K562 (cell line): ENCODE measurements around the gene RAB12. TPM values are rescaled to one million over a fixed set of nuclear protein-coding genes. Genes with fewer than 3 reads are reported as not detected.

Source experiments
- ATAC-seq: fragments of 200-7000 bp; cut with Tn5 transposase; 3 replicates; pipeline ENCODE4 v1.9.1; 2020; ENCODE audit warnings: moderate library complexity
- BruUV-seq: library from RNA; stranded (reverse); fragments of 400-500 nt; replicated peaks from 2 replicates; lab custom pipeline; 2021; lab: Mats Ljungman, UMichigan
- CTCF ChIA-PET: fragments of 300-600 bp; formaldehyde crosslinking; extraction: SDS; loops from one replicate; lab custom pipeline; 2021; ENCODE audit warnings: low intra/inter-chr PET ratio; lab: Yijun Ruan, JAX
- POLR2A ChIA-PET: fragments of 300-600, 350-650 bp; sonication (Branson Sonifier 250); formaldehyde crosslinking; extraction: SDS; loops from one replicate; lab custom pipeline; 2021; ENCODE audit warnings: antibody characterized with exemption, inconsistent platforms; lab: Yijun Ruan, JAX
- DNase-seq, 4 experiments: peaks; one replicate each; pipeline versions ENCODE4 v3.0.0 to v3.0.0-alpha.2; 2011 to 2018; ENCODE audit warnings: low spot score in 3 of 4, mixed read lengths in 3 of 4; ENCODE audit errors: extremely low read depth in 1 of 4
- FAIRE-seq: peaks from 2 replicates; lab custom pipeline; 2011; peaks lifted over from hg19 to GRCh38; lab: Jason Lieb, UNC
- H2AFZ ChIP-seq: 2 replicates; pipeline ENCODE4 v1.6.0; 2011; ENCODE audit warnings: low read depth, low read length, control low read depth, inconsistent platforms
- H3K27ac ChIP-seq: fragments of 200-600 bp; 3 replicates; pipeline ENCODE4 v1.8.0; 2011; ENCODE audit warnings: low read depth, mild to moderate bottlenecking, control low read depth, inconsistent platforms, low read length, moderate library complexity, mixed read lengths; ENCODE audit errors: extremely low read depth
- H3K27me3 ChIP-seq, 2 experiments: fragments of 300-600 bp in 1 of 2; 2 replicates in 1 of 2; 3 replicates in 1 of 2; pipeline versions ENCODE4 v1.6.0 to v1.8.0; 2011; ENCODE audit warnings: inconsistent platforms in 2 of 2, low read length in 2 of 2, mild to moderate bottlenecking in 1 of 2, mixed read lengths in 1 of 2, moderate library complexity in 1 of 2; ENCODE audit not compliant: control insufficient read depth in 2 of 2, insufficient read depth in 2 of 2
- H3K36me3 ChIP-seq: fragments of 300-600 bp; 3 replicates; pipeline ENCODE4 v1.8.0; 2011; ENCODE audit warnings: mild to moderate bottlenecking, low read length, inconsistent platforms; ENCODE audit not compliant: control insufficient read depth, insufficient read depth
- H3K4me1 ChIP-seq, 2 experiments: fragments of 200-600 bp in 1 of 2; replicated peaks in 1 of 2; 2 replicates in 1 of 2; 3 replicates in 1 of 2; pipeline versions ENCODE4 v1.5.1 to v1.8.0; 2011; ENCODE audit warnings: inconsistent platforms in 2 of 2, low read length in 2 of 2, mild to moderate bottlenecking in 1 of 2, mixed read lengths in 1 of 2, moderate library complexity in 1 of 2; ENCODE audit not compliant: control insufficient read depth in 2 of 2, insufficient read depth in 2 of 2
- H3K4me2 ChIP-seq: 2 replicates; pipeline ENCODE4 v1.6.1; 2011; ENCODE audit warnings: low read length, control low read depth, inconsistent platforms, mixed read lengths; ENCODE audit not compliant: insufficient read depth
- H3K4me3 ChIP-seq: fragments of 200-600 bp; sonication (generic), shearing (Covaris generic); 2 replicates; pipeline ENCODE4 v1.5.1; 2016; ENCODE audit warnings: control low read depth, inconsistent platforms
- H3K79me2 ChIP-seq: fragments of 200-600 bp; 3 replicates; pipeline ENCODE4 v1.8.0; 2011; ENCODE audit warnings: low read length, inconsistent platforms; ENCODE audit not compliant: control insufficient read depth, insufficient read depth
- H3K9ac ChIP-seq, 2 experiments: 2 replicates each; pipeline versions ENCODE4 v1.6.0 to v1.6.1; 2011; ENCODE audit warnings: low read depth in 2 of 2, low read length in 2 of 2, control low read depth in 1 of 2, inconsistent platforms in 1 of 2, mild to moderate bottlenecking in 1 of 2, mixed read lengths in 1 of 2; ENCODE audit not compliant: insufficient read depth in 1 of 2
- H3K9me1 ChIP-seq: one replicate; pipeline ENCODE4 v1.6.0; 2011; ENCODE audit warnings: inconsistent platforms, mild to moderate bottlenecking, low read length, moderate library complexity; ENCODE audit not compliant: control insufficient read depth, insufficient read depth
- H3K9me3 ChIP-seq: replicated peaks from 2 replicates; pipeline ENCODE4 v1.5.1; 2011; ENCODE audit warnings: low read depth, low read length, inconsistent platforms; ENCODE audit not compliant: control insufficient read depth, insufficient read depth
- H4K20me1 ChIP-seq: replicated peaks from 2 replicates; pipeline ENCODE4 v1.6.1; 2011; ENCODE audit warnings: low read length, inconsistent platforms, mixed read lengths; ENCODE audit not compliant: control insufficient read depth, insufficient read depth
- GATAD2A ChIP-seq: fragments of 450-650 bp; IDR thresholded peaks from 2 replicates; pipeline ENCODE4 v1.6.1; 2017
- NFE2L1 ChIP-seq: fragments of 450-650 bp; IDR thresholded peaks from 2 replicates; pipeline ENCODE4 v1.6.1; 2016; ENCODE audit warnings: missing genetic modification characterization, low read depth, mild to moderate bottlenecking, missing compliant biosample characterization, moderate library complexity, borderline replicate concordance
- RB1 ChIP-seq: fragments of 450-650 bp; IDR thresholded peaks from 2 replicates; pipeline ENCODE4 v1.6.1; 2017; ENCODE audit warnings: low read depth, mild to moderate bottlenecking
- WGBS: fragments of 100-300 bp; shearing (Covaris generic); methylation state at CpG from one replicate; pipeline ENCODE4 v1.1.6; 2016; ENCODE audit warnings: low coverage, mixed read lengths; ENCODE audit not compliant: insufficient coverage; ENCODE audit errors: missing lambda C conversion rate; 5-methylcytosine and 5-hydroxymethylcytosine counted together
- in situ Hi-C: fragments of 300-500 bp; cut with MboI; formaldehyde crosslinking; loops from 4 replicates; pipeline ENCODE4 v1.15.0; 2018; ENCODE audit warnings: inconsistent platforms, mixed read lengths
- intact Hi-C: fragments of 100-400 bp; cut with micrococcal nuclease; formaldehyde crosslinking; loops from 2 replicates; pipeline ENCODE4 v1.14.2; 2022
- polyA plus RNA-seq, 8 experiments: library from polyadenylated mRNA; depleted of rRNA in 4 of 8; stranded (reverse) in 5 of 8; unstranded in 3 of 8; fragments of >200 nt; fragmentation: Nextera tagmentation in 2 of 8; fragmentation: Illumina TruSeq in 1 of 8; extraction: Ambion mirVana in 2 of 8; extraction: Trizol in 1 of 8; gene quantifications; 2 replicates each; pipeline versions ENCODE4 v1.2.1 to v1.2.3, GENCODE V29; 2011 to 2014; ENCODE audit warnings: inconsistent platforms in 1 of 8, missing spikeins in 1 of 8
- total RNA-seq, 7 experiments: library from RNA; depleted of rRNA in 6 of 7; stranded (reverse); fragments of >200 nt in 6 of 7; fragmentation: Illumina TruSeq in 2 of 7; extraction: Trizol in 2 of 7; gene quantifications; 2 replicates each; pipeline versions ENCODE4 v1.2.1 to v1.2.3, GENCODE V29; 2011 to 2021; ENCODE audit warnings: low replicate concordance in 1 of 7
- TF ChIP-seq, protein P1 (sequence below): sonication (generic); formaldehyde crosslinking; IDR thresholded peaks from 2 replicates; pipeline ENCODE4 v1.8.1; 2023; ENCODE audit warnings: mild to moderate bottlenecking, missing genetic modification reagents, moderate library complexity
- TF ChIP-seq, protein P2 (sequence below): sonication (generic); formaldehyde crosslinking; IDR thresholded peaks from 2 replicates; pipeline ENCODE4 v1.8.0; 2022; ENCODE audit warnings: missing genetic modification reagents, mild to moderate bottlenecking, borderline replicate concordance

RAB12 gene
- total and polyA plus RNA-seq, 9 of the 15 experiments (the other 6 are each of a cell fraction or from before 2014, with no cell fraction given), result 0.48 to 21.6 (median 18.8) TPM

DNA sequence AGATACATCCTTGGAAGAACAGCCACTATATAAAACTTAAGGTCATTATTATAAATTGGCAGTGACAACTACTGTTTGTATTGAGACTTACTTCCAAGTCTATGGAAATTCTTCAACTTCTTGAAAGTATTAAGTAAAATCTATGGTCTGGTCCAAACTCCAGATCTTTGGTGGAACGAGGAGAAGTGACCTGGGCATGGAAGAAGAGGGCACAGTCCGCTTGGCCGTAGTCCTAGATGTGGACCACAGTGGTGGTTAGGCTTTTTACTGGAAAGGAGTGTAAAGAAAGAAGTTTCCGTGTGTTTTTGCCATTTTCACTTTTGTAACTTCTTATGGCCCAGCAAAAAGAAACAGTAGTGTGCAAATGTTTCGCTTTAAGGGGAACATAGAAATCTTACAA, 9.8 kb downstream of the RAB12 start:
- no peaks in the 10 kb centered on the region for H4K20me1 ChIP-seq
- H3K9me3 ChIP-seq, result no peaks in the 10 kb centered on the region
- ChIA-PET CTCF (no interaction called here), POLR2A (interaction anchor here (0.7 kb wide), 1 partner anchor 1072 kb away, joined by 3 read pairs; no protein-coding TSS in a partner anchor)
- H3K4me1 ChIP-seq, result peaks cover 5 to 12% of the 10 kb centered on the region in 2 experiments
- TF ChIP-seq GATAD2A (no peak), NFE2L1 (no peak), RB1 (no peak)
- TF ChIP-seq, protein P1, sequence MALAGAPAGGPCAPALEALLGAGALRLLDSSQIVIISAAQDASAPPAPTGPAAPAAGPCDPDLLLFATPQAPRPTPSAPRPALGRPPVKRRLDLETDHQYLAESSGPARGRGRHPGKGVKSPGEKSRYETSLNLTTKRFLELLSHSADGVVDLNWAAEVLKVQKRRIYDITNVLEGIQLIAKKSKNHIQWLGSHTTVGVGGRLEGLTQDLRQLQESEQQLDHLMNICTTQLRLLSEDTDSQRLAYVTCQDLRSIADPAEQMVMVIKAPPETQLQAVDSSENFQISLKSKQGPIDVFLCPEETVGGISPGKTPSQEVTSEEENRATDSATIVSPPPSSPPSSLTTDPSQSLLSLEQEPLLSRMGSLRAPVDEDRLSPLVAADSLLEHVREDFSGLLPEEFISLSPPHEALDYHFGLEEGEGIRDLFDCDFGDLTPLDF (CRISPR knock-in tag), result no peak
- TF ChIP-seq, protein P2, sequence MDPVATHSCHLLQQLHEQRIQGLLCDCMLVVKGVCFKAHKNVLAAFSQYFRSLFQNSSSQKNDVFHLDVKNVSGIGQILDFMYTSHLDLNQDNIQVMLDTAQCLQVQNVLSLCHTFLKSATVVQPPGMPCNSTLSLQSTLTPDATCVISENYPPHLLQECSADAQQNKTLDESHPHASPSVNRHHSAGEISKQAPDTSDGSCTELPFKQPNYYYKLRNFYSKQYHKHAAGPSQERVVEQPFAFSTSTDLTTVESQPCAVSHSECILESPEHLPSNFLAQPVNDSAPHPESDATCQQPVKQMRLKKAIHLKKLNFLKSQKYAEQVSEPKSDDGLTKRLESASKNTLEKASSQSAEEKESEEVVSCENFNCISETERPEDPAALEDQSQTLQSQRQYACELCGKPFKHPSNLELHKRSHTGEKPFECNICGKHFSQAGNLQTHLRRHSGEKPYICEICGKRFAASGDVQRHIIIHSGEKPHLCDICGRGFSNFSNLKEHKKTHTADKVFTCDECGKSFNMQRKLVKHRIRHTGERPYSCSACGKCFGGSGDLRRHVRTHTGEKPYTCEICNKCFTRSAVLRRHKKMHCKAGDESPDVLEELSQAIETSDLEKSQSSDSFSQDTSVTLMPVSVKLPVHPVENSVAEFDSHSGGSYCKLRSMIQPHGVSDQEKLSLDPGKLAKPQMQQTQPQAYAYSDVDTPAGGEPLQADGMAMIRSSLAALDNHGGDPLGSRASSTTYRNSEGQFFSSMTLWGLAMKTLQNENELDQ, result no peak
- WGBS, result 84% methylated on average over 5 of the region's 5 CpGs
- no peaks in the 10 kb centered on the region for H3K27me3 ChIP-seq
- H2AFZ ChIP-seq, result no peak overlapping the region
- H3K4me2 ChIP-seq, result no peak overlapping the region
- no TSS peak for BruUV-seq
- no peak for FAIRE-seq
- no peaks in the 10 kb centered on the region for H3K9me1 ChIP-seq
- no peak overlapping the region for H3K9ac ChIP-seq
- peaks cover 30% of the 10 kb centered on the region for H3K36me3 ChIP-seq
- no peak for DNase-seq
- ATAC-seq, result no peak
- no peak overlapping the region for H3K4me3 ChIP-seq
- no peak overlapping the region for H3K27ac ChIP-seq
- in situ Hi-C loops, result no loop called here
- peaks cover 82% of the 10 kb centered on the region for H3K79me2 ChIP-seq
- intact Hi-C loops, result no loop called here
